Fibroblast of upper back skin (primary cell): ENCODE results near the gene TRIM39.

ENCODE experiments used
- DNase-seq: peaks from one replicate; pipeline ENCODE4 v3.0.0-alpha.2; 2013

TRIM39 gene

GRCh38 chr6:30328397-30328796 lies 1.7 kb downstream of the TRIM39 start:
- no peak for DNase-seq

DNA sequence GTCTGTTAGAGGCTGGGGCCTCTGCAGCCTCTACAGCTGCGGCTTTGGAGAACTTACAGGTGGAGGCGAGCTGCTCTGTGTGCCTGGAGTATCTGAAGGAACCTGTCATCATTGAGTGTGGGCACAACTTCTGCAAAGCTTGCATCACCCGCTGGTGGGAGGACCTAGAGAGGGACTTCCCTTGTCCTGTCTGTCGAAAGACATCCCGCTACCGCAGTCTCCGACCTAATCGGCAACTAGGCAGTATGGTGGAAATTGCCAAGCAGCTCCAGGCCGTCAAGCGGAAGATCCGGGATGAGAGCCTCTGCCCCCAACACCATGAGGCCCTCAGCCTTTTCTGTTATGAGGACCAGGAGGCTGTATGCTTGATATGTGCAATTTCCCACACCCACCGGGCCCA lies 2.6 kb downstream of the TRIM39 start:
- no peak for DNase-seq

DNA sequence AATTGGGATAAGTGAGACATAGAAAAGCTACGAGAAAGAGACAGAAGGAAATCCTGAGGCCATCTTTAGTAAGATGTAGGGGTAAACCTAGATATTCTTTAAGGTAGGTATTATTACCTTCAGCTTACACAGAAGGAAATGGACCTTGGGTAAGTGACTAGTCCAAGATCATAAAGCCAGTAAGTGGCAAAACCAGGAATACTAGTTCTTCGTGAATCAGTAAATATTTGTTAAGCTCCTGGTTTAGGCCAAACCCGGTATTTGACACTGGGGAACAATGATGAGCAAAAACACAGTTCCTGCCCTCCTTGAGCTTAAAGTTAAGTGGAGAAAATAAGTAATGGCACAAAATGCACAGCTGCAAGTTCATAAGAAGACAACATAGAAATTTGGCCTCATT lies 5.3 kb downstream of the TRIM39 start:
- no peak for DNase-seq

- DNase-seq: no peak
Measured at GRCh38 chr6:30334075-30334783, 7.5 kb downstream of the TRIM39 start.

GRCh38 chr6:30340589-30341054 lies 13.9 kb downstream of the TRIM39 start:
- no peak for DNase-seq

- no peak for DNase-seq
Measured at GRCh38 chr6:30341218-30341617, 14.5 kb downstream of the TRIM39 start.

DNA sequence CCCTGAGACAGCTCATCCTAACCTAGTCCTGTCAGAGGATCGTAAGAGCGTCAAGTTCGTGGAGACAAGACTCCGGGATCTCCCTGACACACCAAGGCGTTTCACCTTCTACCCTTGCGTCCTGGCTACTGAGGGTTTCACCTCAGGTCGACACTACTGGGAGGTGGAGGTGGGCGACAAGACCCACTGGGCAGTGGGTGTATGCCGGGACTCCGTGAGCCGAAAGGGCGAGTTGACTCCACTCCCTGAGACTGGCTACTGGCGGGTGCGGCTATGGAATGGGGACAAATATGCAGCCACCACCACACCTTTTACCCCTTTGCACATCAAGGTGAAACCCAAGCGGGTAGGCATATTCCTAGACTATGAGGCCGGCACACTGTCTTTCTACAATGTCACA lies 15.0 kb downstream of the TRIM39 start:
- DNase-seq: no peak

DNA sequence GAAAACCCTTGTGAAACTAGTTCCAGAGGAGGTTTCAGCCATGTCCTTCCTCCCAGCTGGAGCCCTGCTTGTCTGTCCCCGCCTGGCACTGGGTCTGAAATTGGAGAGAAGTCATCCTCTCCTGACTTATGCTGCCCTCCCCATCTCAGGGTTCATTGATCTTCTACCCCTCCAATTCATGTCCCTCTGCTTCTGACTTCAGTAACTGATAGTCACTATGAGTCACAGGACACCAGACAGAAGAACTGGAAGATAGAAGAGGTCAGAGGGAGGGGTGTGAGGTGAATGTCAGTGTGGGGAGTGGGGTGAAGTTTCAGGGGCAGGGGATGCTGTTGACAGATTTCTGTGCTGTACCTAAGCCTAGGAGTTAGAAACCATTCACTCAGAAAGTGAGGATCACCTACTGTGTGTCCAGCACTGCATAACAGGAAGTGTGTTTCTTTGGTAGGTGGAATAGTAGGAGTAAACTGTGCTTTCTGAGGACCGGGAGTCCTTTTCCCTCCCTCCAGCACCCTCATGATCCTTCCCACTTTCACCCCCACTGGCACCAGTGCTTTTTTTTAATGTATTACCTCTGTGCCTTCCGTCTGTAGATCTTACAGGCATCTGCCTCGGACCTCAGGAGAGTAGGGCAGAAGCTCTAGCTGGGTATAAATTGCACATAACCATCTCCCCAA lies 17.6 kb downstream of the TRIM39 start:
- DNase-seq: no peak

DNA sequence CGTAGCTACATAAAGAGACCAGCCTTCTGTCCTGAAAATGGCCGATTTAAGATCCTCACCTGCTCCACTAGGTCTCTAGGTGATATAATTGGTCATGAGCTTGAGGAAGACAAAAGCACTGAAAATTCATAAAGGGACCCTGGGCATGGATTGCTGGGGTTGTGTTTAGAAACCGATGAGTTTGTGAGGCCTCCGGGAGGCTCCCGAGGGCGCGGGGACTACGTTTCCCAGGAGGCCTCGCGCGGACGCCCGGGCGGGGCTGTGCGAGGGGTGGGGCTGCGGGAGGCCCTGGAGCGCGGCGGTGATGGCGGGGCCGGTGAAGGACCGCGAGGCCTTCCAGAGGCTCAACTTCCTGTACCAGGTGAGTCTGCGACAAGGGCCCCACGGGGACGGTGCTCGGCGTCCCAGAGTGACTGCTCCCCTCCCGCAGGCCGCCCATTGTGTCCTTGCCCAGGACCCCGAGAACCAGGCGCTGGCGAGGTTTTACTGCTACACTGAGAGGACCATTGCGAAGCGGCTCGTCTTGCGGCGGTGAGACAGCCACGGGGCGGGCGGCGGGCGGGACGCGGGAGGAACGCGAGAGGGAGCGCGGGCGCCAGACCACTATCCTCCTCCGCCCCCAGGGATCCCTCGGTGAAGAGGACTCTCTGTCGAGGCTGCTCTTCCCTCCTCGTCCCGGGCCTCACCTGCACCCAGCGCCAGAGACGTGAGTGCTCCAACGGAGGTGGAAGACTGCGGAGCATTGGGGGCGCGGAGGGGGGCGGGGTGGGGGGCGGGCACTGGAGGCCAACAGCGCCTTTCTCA lies 18.3 kb downstream of the TRIM39 start, which contains the start of gene RPP21:
TSS of gene RPP21 (plus strand) at position 289 of the 804 bp plus-strand sequence. CDS start at position 305, 16 bp downstream.
- DNase-seq: peak; percentile 69

GRCh38 chr6:30345852-30346251 lies 19.1 kb downstream of the TRIM39 start:
- DNase-seq: no peak

- DNase-seq: no peak
Measured at GRCh38 chr6:30348957-30349356, 22.2 kb downstream of the TRIM39 start.

- DNase-seq: no peak
Measured at GRCh38 chr6:30349421-30350177, 22.9 kb downstream of the TRIM39 start.

- DNase-seq: no peak
Measured at GRCh38 chr6:30350524-30350923, 23.8 kb downstream of the TRIM39 start.

- no peak for DNase-seq
Measured at GRCh38 chr6:30352550-30352949, 25.8 kb downstream of the TRIM39 start.

DNA sequence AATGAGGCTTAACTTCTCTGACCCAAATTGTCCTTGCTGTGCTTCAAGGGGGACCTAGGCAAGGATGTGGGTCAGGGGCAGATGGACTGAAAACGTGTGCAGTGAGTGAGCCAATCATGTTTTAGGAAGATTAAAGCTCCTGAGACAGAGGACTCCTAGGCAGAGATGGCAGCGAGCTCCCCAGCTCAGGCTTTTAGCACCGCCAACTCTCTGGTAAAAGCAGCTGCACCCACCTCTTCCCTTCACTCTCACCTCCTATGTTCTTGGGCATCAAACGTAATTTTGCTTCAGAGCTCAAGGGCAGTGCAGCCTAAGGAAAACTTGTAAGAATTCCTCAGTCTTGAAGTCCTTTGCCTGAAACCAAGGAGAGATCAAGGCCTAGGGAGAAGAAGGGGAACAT lies 28.6 kb downstream of the TRIM39 start:
- no peak for DNase-seq

- DNase-seq: no peak
Measured at GRCh38 chr6:30356536-30356935, 29.8 kb downstream of the TRIM39 start.

DNA sequence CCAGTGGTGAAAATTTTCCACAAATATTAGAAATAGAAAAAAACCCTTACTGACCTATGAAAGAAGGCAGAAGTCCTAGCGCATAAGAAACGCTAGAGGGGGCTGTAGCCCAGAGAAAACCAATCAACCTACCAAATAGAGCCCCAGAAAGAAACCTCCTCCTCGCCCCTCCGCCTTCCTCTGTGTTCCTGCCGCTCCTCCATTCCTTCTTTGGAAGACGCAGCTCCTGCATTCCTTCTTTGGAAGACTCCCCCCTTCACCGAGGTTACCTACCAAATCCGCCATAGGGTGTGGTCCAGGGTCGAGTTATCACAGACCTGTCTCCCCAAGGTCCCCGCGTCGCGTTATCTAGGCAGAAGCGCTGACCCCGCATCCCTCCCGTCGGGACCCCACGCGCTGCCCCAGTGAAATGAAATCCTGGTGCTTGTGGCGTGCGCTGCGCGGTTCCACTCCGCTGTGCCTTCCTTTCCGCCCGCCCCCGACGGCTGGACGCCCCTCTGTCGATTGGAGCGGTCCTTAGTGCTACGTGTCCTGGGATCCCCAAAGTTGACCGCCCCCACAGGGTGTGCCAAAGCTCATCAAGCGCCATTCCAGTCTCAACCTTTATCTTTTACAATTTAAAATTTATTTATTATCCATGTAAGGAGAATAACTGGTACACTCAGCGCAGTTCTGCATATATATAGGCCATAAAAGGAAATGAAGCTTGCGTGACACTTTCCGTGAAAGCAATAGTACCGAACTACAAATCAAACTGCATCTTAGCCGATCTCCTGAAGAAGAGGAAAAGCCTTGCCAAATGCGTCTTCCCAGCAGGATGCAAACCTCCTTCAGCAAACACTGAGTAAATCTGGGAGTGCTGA lies 31.2 kb downstream of the TRIM39 start:
- peak; percentile 78 for DNase-seq

GRCh38 chr6:30359276-30359675 lies 32.5 kb downstream of the TRIM39 start:
- DNase-seq: no peak

GRCh38 chr6:30360139-30360538 lies 33.4 kb downstream of the TRIM39 start:
- no peak for DNase-seq

- DNase-seq: no peak
Measured at GRCh38 chr6:30361661-30362060, 34.9 kb downstream of the TRIM39 start.

GRCh38 chr6:30363459-30363858 lies 36.7 kb downstream of the TRIM39 start:
- no peak for DNase-seq

- DNase-seq: no peak
Measured at GRCh38 chr6:30364591-30364990, 37.9 kb downstream of the TRIM39 start.
